ENCODE data around the gene OSBPL6. TPM values are rescaled to one million over a fixed set of nuclear protein-coding genes. Genes with fewer than 3 reads are reported as not detected.

The OSBPL6 gene
- total and polyA plus RNA-seq, 9 of the 15 experiments (the other 6 are each of a cell fraction or from before 2014, with no cell fraction given), result 3.4 to 12.7 (median 9.3) TPM

DNA sequence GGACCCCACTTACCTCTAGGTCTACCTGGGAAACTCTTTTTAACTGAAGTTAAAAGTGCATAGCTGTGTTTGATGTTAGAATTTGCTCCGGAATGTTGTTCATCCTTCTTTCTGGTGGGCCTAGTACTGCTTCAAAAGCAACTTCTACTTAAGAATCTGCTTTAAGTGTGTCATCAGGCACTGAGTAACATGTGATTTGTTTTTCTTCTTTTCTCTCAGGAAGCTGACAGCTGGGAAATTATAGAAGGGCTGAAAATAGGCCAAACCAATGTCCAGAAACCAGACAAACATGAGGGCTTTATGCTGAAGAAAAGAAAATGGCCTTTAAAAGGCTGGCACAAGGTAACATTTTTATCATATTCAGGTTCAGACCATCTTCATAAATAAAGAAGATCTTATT, 133.7 kb downstream of the OSBPL6 start (continued):
- TF ChIP-seq, protein P1, sequence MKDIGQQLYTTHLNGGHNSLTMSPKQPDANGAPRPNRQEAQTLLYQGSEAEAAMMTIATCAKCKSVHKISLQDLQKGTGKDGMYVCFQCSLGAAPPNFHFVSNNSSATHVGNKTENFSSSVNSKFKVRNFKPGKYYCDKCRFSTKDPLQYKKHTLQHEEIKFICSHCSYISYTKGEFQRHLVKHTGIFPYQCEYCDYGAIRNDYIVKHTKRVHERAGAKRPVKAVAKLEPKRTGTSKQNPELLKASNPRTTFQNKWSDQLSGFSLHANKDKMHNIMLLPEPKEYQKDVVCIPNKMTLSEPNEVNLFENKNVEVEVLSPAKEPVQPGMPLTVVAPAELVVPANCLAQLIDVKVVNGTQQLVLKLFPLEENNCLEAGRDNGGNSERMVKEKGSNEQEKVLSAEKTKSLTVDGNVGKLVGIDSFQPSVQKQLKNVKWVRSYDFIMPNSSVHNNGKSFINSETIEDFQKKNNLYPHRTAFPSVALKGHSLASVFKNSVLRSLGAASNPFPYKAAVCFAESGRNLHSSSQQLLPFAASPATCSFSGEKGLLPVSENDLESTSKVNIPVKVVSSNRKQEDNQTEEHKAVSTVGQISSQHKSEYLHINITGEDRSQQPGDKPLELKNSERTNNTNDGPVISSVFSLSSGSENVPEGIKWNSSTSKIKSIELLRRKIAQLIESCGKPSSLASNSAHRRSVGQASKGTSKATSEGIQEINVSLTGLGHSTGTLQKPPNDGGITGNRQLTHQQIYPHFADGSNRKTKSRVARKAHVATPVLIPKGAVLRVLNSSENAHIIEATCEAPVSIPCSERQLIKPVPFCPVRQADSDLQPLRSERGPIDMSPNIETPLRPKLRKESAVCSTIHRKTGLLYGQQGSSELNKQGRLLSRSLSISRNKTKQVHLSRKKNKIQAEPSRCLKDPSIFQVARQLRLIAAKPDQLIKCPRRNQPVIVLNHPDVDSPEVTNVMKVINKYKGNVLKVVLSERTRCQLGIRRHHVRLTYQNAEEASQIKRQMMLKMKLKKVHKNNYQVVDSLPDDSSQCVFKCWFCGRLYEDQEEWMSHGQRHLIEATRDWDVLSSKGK (CRISPR knock-in tag; IDR thresholded peaks at IDR 0.05), result no peak
- TF ChIP-seq, protein P2, sequence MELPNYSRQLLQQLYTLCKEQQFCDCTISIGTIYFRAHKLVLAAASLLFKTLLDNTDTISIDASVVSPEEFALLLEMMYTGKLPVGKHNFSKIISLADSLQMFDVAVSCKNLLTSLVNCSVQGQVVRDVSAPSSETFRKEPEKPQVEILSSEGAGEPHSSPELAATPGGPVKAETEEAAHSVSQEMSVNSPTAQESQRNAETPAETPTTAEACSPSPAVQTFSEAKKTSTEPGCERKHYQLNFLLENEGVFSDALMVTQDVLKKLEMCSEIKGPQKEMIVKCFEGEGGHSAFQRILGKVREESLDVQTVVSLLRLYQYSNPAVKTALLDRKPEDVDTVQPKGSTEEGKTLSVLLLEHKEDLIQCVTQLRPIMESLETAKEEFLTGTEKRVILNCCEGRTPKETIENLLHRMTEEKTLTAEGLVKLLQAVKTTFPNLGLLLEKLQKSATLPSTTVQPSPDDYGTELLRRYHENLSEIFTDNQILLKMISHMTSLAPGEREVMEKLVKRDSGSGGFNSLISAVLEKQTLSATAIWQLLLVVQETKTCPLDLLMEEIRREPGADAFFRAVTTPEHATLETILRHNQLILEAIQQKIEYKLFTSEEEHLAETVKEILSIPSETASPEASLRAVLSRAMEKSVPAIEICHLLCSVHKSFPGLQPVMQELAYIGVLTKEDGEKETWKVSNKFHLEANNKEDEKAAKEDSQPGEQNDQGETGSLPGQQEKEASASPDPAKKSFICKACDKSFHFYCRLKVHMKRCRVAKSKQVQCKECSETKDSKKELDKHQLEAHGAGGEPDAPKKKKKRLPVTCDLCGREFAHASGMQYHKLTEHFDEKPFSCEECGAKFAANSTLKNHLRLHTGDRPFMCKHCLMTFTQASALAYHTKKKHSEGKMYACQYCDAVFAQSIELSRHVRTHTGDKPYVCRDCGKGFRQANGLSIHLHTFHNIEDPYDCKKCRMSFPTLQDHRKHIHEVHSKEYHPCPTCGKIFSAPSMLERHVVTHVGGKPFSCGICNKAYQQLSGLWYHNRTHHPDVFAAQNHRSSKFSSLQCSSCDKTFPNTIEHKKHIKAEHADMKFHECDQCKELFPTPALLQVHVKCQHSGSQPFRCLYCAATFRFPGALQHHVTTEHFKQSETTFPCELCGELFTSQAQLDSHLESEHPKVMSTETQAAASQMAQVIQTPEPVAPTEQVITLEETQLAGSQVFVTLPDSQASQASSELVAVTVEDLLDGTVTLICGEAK (IDR thresholded peaks at IDR 0.05), result no peak
- TF ChIP-seq, protein P2 (CRISPR knock-in tag; IDR thresholded peaks at IDR 0.05), result no peak
- TF ChIP-seq NR2C1 (IDR thresholded peaks at IDR 0.05) (no peak), NR2C1 (tag; IDR thresholded peaks at IDR 0.05) (no peak), ZNF174 (CRISPR knock-in tag; IDR thresholded peaks at IDR 0.05) (no peak), POLR2AphosphoS5 (IDR thresholded peaks at IDR 0.05; ENCODE audit: control insufficient read depth, insufficient read depth, low read depth, low read length) (no peak), ZNF551 (CRISPR knock-in tag; IDR thresholded peaks at IDR 0.05) (no peak), ZNF75A (CRISPR knock-in tag; IDR thresholded peaks at IDR 0.05) (no peak), POLR2B (IDR thresholded peaks at IDR 0.05; ENCODE audit: low read depth, partially characterized antibody) (no peak), RBM17 (IDR thresholded peaks at IDR 0.05; ENCODE audit: borderline replicate concordance, low read depth, low read length) (no peak), TCF3 (CRISPR knock-in tag; IDR thresholded peaks at IDR 0.05) (no peak)
- TF ChIP-seq, protein P3, sequence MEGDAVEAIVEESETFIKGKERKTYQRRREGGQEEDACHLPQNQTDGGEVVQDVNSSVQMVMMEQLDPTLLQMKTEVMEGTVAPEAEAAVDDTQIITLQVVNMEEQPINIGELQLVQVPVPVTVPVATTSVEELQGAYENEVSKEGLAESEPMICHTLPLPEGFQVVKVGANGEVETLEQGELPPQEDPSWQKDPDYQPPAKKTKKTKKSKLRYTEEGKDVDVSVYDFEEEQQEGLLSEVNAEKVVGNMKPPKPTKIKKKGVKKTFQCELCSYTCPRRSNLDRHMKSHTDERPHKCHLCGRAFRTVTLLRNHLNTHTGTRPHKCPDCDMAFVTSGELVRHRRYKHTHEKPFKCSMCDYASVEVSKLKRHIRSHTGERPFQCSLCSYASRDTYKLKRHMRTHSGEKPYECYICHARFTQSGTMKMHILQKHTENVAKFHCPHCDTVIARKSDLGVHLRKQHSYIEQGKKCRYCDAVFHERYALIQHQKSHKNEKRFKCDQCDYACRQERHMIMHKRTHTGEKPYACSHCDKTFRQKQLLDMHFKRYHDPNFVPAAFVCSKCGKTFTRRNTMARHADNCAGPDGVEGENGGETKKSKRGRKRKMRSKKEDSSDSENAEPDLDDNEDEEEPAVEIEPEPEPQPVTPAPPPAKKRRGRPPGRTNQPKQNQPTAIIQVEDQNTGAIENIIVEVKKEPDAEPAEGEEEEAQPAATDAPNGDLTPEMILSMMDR (IDR thresholded peaks at IDR 0.05 in 2 of 3, conservative IDR thresholded peaks at IDR 0.05 in 1 of 3; ENCODE audit: insufficient read depth in 2 of 3, low read depth in 1 of 3, low read length in 3 of 3), result no peak
